GM19240 (cell line): Measurements from ENCODE around the gene UTY.

ENCODE experiments used
- DNase-seq: peaks from one replicate; pipeline ENCODE4 v3.0.0; 2011; ENCODE audit warnings: low spot score; ENCODE audit not compliant: insufficient read length

UTY gene

GRCh38 chrY:13415556-13415955, 64.3 kb downstream of the UTY start:
- no peak for DNase-seq

- no peak for DNase-seq
Observed at GRCh38 chrY:13398876-13399275, 81.0 kb downstream of the UTY start.

GRCh38 chrY:13381110-13381683, 98.6 kb downstream of the UTY start:
- DNase-seq = no peak

GRCh38 chrY:13370868-13371800, 108.7 kb downstream of the UTY start:
- no peak for DNase-seq

GRCh38 chrY:13370245-13370644, 109.6 kb downstream of the UTY start:
- DNase-seq = no peak

GRCh38 chrY:13368513-13368845, 111.4 kb downstream of the UTY start:
- no peak for DNase-seq

GRCh38 chrY:13363641-13364040, 116.2 kb downstream of the UTY start:
- DNase-seq = no peak

GRCh38 chrY:13362662-13363061, 117.2 kb downstream of the UTY start:
- DNase-seq = no peak

- DNase-seq = no peak
Observed at GRCh38 chrY:13361656-13362636, 117.9 kb downstream of the UTY start.

- DNase-seq = no peak
Observed at GRCh38 chrY:13351443-13351842, 128.4 kb downstream of the UTY start.

- no peak for DNase-seq
Observed at GRCh38 chrY:13347106-13347505, 132.7 kb downstream of the UTY start.

GRCh38 chrY:13345549-13345948, 134.3 kb downstream of the UTY start:
- no peak for DNase-seq

GRCh38 chrY:13343307-13343946, 136.4 kb downstream of the UTY start:
- DNase-seq = no peak

GRCh38 chrY:13339939-13340338, 139.9 kb downstream of the UTY start:
- DNase-seq = no peak

GRCh38 chrY:13339381-13339780, 140.5 kb downstream of the UTY start:
- DNase-seq = no peak

GRCh38 chrY:13338711-13339110, 141.1 kb downstream of the UTY start:
- no peak for DNase-seq

GRCh38 chrY:13337934-13338333, 141.9 kb downstream of the UTY start:
- DNase-seq = no peak

GRCh38 chrY:13333791-13334190, 146.0 kb downstream of the UTY start:
- no peak for DNase-seq

- no peak for DNase-seq
Observed at GRCh38 chrY:13330651-13331050, 149.2 kb downstream of the UTY start.

- DNase-seq = no peak
Observed at GRCh38 chrY:13312966-13313365, 166.9 kb downstream of the UTY start.

- no peak for DNase-seq
Observed at GRCh38 chrY:13307959-13308358, 171.9 kb downstream of the UTY start.
